Mesodermal cell (in vitro differentiated cells): ENCODE results near the gene ATP8A1.

Experiments used
- H3K27ac ChIP-seq: 2 replicates; pipeline ENCODE4 v1.7.0; 2013; ENCODE audit warnings: mild to moderate bottlenecking, low read depth, low read length, moderate library complexity; ENCODE audit not compliant: severe bottlenecking
- H3K36me3 ChIP-seq: 2 replicates; pipeline ENCODE4 v1.7.1; 2013; ENCODE audit warnings: mild to moderate bottlenecking, low read length, moderate library complexity; ENCODE audit not compliant: control insufficient read depth, insufficient read depth
- H3K4me1 ChIP-seq: one replicate; pipeline ENCODE4 v1.7.1; 2013; ENCODE audit warnings: mild to moderate bottlenecking, low read length; ENCODE audit not compliant: insufficient read depth, control insufficient read depth, poor library complexity, severe bottlenecking
- H3K4me3 ChIP-seq: 2 replicates; pipeline ENCODE4 v1.7.0; 2013; ENCODE audit warnings: low read length, control low read depth, mild to moderate bottlenecking; ENCODE audit not compliant: insufficient read depth, poor library complexity, severe bottlenecking; ENCODE audit errors: extremely low read depth
- H3K9me3 ChIP-seq: 2 replicates; pipeline ENCODE4 v1.7.1; 2013; ENCODE audit warnings: mild to moderate bottlenecking, low read length, moderate library complexity; ENCODE audit not compliant: control insufficient read depth
- WGBS, 2 experiments: methylation state at CpG; one replicate each; pipeline ENCODE4 v1.1.5; 2013; ENCODE audit warnings: missing lambda C conversion rate in 2 of 2; ENCODE audit not compliant: insufficient coverage in 2 of 2; 5-methylcytosine and 5-hydroxymethylcytosine counted together

Gene ATP8A1

DNA sequence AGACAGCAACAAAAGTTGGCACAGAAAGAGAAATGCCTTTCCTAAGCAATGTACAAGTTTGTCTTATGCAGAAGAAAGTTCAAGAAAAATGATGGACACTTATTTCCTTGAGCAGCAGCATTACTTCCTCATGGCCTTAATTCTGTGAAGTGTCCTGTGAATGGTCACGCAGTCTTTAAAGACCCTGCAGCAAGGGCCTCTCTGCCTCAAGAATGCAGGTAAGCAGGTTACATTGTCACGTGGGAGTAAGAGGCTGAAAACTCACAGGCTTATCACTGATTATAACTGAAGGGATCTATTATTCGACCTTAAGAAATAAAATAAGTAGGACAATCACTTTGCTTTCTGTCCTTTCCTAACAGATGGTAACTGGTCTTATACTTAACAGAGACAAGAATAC, 109.1 kb downstream of the ATP8A1 start:
- H3K36me3 ChIP-seq: no peaks in the 10 kb centered on the region
- WGBS, 2 experiments: 93% methylated on average over 2 of the region's 3 CpGs; no CpG with 5 or more reads in 1 of the 2 experiments
- H3K27ac ChIP-seq: no peak overlapping the region
- no peaks in the 10 kb centered on the region for H3K9me3 ChIP-seq
- no peaks in the 10 kb centered on the region for H3K4me1 ChIP-seq
- H3K4me3 ChIP-seq: no peak overlapping the region

GRCh38 chr4:42543762-42544161, 113.1 kb downstream of the ATP8A1 start:
- H3K9me3 ChIP-seq: no peaks in the 10 kb centered on the region
- H3K36me3 ChIP-seq: no peaks in the 10 kb centered on the region
- H3K4me3 ChIP-seq: no peak overlapping the region
- H3K27ac ChIP-seq: no peak overlapping the region
- no CpG with 5 or more reads among the region's 2 CpGs for WGBS, 2 experiments
- no peaks in the 10 kb centered on the region for H3K4me1 ChIP-seq

DNA sequence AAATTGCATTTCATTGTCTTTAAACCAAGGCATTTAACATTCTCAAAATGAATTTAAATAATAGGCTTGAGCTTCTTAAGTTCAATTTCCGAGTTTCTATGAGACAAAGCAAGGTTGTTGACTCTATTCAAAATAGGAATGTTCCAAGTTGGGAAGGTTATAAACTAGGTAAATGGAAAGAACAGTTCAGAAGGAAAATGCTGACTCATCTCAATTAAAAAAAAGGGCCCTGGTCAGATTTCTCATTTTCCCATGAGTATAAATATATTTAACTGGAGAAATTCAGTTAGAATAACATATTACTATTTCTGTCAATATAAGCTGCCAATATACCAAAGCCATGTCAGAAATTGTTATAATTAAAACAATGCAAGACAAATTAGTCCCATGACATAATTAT, 113.8 kb downstream of the ATP8A1 start:
- H3K4me1 ChIP-seq: no peaks in the 10 kb centered on the region
- WGBS, 2 experiments: 50 to 100% methylated on average over 1 of the region's 1 CpG
- H3K9me3 ChIP-seq: no peaks in the 10 kb centered on the region
- H3K27ac ChIP-seq: no peak overlapping the region
- no peak overlapping the region for H3K4me3 ChIP-seq
- H3K36me3 ChIP-seq: no peaks in the 10 kb centered on the region

GRCh38 chr4:42541647-42542046, 115.3 kb downstream of the ATP8A1 start:
- no peaks in the 10 kb centered on the region for H3K9me3 ChIP-seq
- no peak overlapping the region for H3K27ac ChIP-seq
- no CpG with 5 or more reads among the region's 1 CpG for WGBS, 2 experiments
- no peaks in the 10 kb centered on the region for H3K36me3 ChIP-seq
- H3K4me1 ChIP-seq: no peaks in the 10 kb centered on the region
- H3K4me3 ChIP-seq: no peak overlapping the region

- no peak overlapping the region for H3K27ac ChIP-seq
- H3K4me3 ChIP-seq: no peak overlapping the region
- no peaks in the 10 kb centered on the region for H3K9me3 ChIP-seq
- no peaks in the 10 kb centered on the region for H3K36me3 ChIP-seq
- no CpG with 5 or more reads among the region's 3 CpGs for WGBS, 2 experiments
- no peaks in the 10 kb centered on the region for H3K4me1 ChIP-seq
These were observed 123.9 kb downstream of the ATP8A1 start for GRCh38 chr4:42533042-42533441.

GRCh38 chr4:42531341-42532030, 125.4 kb downstream of the ATP8A1 start:
- 71 to 93% methylated on average over 3 of the region's 4 CpGs for whole genome bisulfite sequencing, 2 experiments

GRCh38 chr4:42523066-42523718, 133.7 kb downstream of the ATP8A1 start:
- no peak overlapping the region for H3K4me3 ChIP-seq
- no peak overlapping the region for H3K27ac ChIP-seq
- H3K36me3 ChIP-seq: no peaks in the 10 kb centered on the region
- H3K4me1 ChIP-seq: no peaks in the 10 kb centered on the region
- WGBS, 2 experiments: 88 to 100% methylated on average over 1 of the region's 3 CpGs
- H3K9me3 ChIP-seq: no peaks in the 10 kb centered on the region

More at GRCh38 chr4:42531341-42532030, 125.4 kb downstream of the ATP8A1 start:
- H3K9me3 ChIP-seq: no peaks in the 10 kb centered on the region
- H3K4me3 ChIP-seq: no peak overlapping the region
- H3K36me3 ChIP-seq: no peaks in the 10 kb centered on the region
- H3K4me1 ChIP-seq: no peaks in the 10 kb centered on the region
- H3K27ac ChIP-seq: no peak overlapping the region

DNA sequence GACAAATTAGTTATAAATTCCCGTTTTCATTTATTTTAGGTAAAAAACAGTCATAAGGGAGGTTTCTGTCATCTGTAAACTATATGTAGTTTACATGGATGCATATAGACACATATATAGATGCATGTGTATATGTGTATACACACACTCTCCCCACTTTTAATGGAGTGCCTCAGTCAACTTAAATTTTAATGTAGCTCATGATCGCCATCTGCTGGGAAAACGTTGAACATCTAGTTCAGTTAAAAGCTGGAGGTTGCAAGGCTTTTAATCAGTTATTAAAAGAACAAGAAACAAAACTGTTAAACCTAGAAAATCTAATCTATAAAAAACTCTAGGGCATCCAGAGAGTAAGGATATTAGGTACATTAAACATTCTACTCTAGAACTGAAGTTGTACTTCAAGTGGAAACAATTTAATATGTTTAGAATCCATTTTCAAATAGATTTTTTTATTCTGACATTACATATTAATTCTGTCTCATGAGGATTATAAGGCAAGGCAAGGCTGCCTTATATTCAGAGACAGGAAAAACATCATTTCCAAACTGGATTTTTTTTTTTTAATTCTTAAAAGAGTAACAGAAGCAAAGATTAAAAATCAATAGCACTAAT, 137.0 kb downstream of the ATP8A1 start:
- H3K9me3 ChIP-seq: no peaks in the 10 kb centered on the region
- H3K4me1 ChIP-seq: no peaks in the 10 kb centered on the region
- no peak overlapping the region for H3K4me3 ChIP-seq
- H3K36me3 ChIP-seq: no peaks in the 10 kb centered on the region
- WGBS, 2 experiments: no CpG with 5 or more reads among the region's 3 CpGs
- no peak overlapping the region for H3K27ac ChIP-seq

DNA sequence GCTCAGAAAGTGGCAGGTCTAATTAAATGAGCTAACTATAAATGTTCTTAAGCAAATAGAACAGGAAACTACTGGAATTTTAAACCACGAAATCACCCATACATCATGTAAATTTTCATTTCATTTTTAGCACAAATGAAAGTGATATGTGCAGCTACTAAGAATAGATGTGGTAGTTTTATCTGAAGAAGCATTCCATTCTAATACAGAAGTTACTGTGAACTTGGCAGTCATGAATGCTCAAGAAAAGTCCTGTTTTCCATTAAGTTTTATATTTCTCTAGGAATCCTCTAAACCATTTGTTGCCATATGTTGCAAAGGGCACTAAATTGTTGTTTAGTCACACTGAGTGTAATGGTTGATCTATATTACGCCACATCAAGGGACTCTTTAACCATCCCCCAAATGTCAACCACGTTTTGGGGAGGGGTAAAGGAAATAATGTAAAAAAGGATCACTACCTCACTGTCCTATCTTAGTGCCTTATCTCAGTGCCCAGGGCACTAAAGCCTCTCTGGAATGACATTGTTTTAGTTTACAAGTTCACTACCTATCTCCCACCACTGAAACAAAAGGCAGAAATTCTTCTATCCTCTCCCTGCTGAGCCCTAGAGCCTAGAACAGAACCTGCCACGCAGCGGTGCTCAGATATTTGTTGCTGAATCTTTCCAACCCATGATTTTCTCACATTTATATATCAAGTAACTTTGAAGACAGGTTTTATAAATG, 141.6 kb downstream of the ATP8A1 start:
- no peaks in the 10 kb centered on the region for H3K9me3 ChIP-seq
- 50% methylated on average over 1 of the region's 5 CpGs; no CpG with 5 or more reads in 1 of the 2 experiments for WGBS, 2 experiments
- no peak overlapping the region for H3K27ac ChIP-seq
- no peak overlapping the region for H3K4me3 ChIP-seq
- H3K36me3 ChIP-seq: no peaks in the 10 kb centered on the region
- no peaks in the 10 kb centered on the region for H3K4me1 ChIP-seq

GRCh38 chr4:42513748-42514492, 143.0 kb downstream of the ATP8A1 start:
- Histone ChIP-seq H3K4me3 (no peak overlapping the region), H3K27ac (no peak overlapping the region), H3K4me1 (no peaks in the 10 kb centered on the region), H3K36me3 (no peaks in the 10 kb centered on the region), H3K9me3 (no peaks in the 10 kb centered on the region)
- 83 to 84% methylated on average over 3 to 4 of the region's 5 CpGs for WGBS, 2 experiments
